H1 (cell line): Measurements from ENCODE around the gene LTA4H. TPM values are rescaled to one million over a fixed set of nuclear protein-coding genes. Genes with fewer than 3 reads are reported as not detected.

Experiments used
- BCL11A ChIP-seq, 2 experiments: IDR thresholded peaks; one replicate each; pipeline ENCODE4 v1.6.1; 2011; ENCODE audit warnings: low read depth in 2 of 2, low read length in 2 of 2, mild to moderate bottlenecking in 2 of 2
- CREB1 ChIP-seq: IDR thresholded peaks from 2 replicates; pipeline ENCODE4 v1.6.1; 2012; ENCODE audit warnings: inconsistent platforms
- KDM4A ChIP-seq: IDR thresholded peaks from one replicate; pipeline ENCODE4 v1.7.1; 2012; ENCODE audit warnings: low read depth, mild to moderate bottlenecking, moderate library complexity, low read length, inconsistent platforms; ENCODE audit not compliant: severe bottlenecking
- TAF1 ChIP-seq: IDR thresholded peaks from 2 replicates; pipeline ENCODE4 v1.6.1; 2011; ENCODE audit warnings: mild to moderate bottlenecking, low read depth, low read length
- TAF7 ChIP-seq: optimal IDR thresholded peaks from 2 replicates; pipeline ENCODE3; 2011; ENCODE audit warnings: low read depth, mild to moderate bottlenecking, inconsistent platforms, low read length, moderate library complexity, borderline replicate concordance
- polyA plus RNA-seq, 7 experiments: library from polyadenylated mRNA; depleted of rRNA in 3 of 7; stranded (reverse) in 5 of 7; unstranded in 2 of 7; fragments of >200 nt in 5 of 7; fragments of 200-250 nt in 2 of 7; gene quantifications; 1 replicate in 5 of 7; 2 replicates in 1 of 7; 4 replicates in 1 of 7; pipeline versions ENCODE4 v1.2.1 to v1.2.3, GENCODE V29; 2011 to 2013; ENCODE audit warnings: missing spikeins in 2 of 7, mixed read lengths in 2 of 7
- total RNA-seq: library from RNA; stranded (reverse); fragmentation: NEBNext Ultra II Directional; extraction: Animal tissue kit (Norgen Biotek cat#: 25700); gene quantifications from 2 replicates; pipeline ENCODE4 v1.2.1, GENCODE V29; 2021

Gene LTA4H
- total and polyA plus RNA-seq, 2 of the 8 experiments (the other 6 are each of a cell fraction or from before 2014, with no cell fraction given): 106 to 167 TPM

- no peak for TF ChIP-seq KDM4A
- no peak for TF ChIP-seq BCL11A (IDR thresholded peaks at IDR 0.05; ENCODE audit: low read depth in 2 of 2, low read length in 2 of 2)
- TF ChIP-seq CREB1: no peak
- TF ChIP-seq TAF1: no peak
- no peak for TF ChIP-seq TAF7
Measured at GRCh38 chr12:95962222-95962621, 73.2 kb downstream of the LTA4H start (continued).
